Lung (tissue), 12 donors: ENCODE measurements around the gene CAMK2B. TPM values are rescaled to one million over a fixed set of nuclear protein-coding genes. Genes with fewer than 3 reads are reported as not detected.

Source experiments
- ATAC-seq: fragments of 200-7000 bp; cut with Tn5 transposase; one replicate; pipeline ENCODE4 v1.9.1; 2020; ENCODE audit warnings: moderate number of reproducible peaks; ENCODE audit not compliant: insufficient read depth, low FRiP score
- DNase-seq, 3 donors: peaks; one replicate each; pipeline ENCODE4 v3.0.0-alpha.2; 2013 to 2017
- H3K27ac ChIP-seq, 2 donors: one replicate each; pipeline ENCODE4 v1.5.1; 2013; ENCODE audit warnings: mild to moderate bottlenecking in 2 of 2, moderate library complexity in 2 of 2, control low read depth in 1 of 2, inconsistent platforms in 1 of 2, low read depth in 1 of 2, low read length in 1 of 2
- H3K27me3 ChIP-seq, 3 donors: one replicate each; pipeline ENCODE4 v1.5.1; 2013; ENCODE audit warnings: low read length in 2 of 3; ENCODE audit not compliant: control insufficient read depth in 3 of 3, insufficient read depth in 3 of 3
- H3K36me3 ChIP-seq, 4 donors: one replicate each; pipeline ENCODE4 v1.5.1; 2013; ENCODE audit warnings: low read length in 4 of 4, mild to moderate bottlenecking in 1 of 4, moderate library complexity in 1 of 4; ENCODE audit not compliant: control insufficient read depth in 4 of 4, insufficient read depth in 4 of 4
- H3K4me1 ChIP-seq, 5 donors: one replicate each; pipeline ENCODE4 v1.5.1; 2013; ENCODE audit warnings: low read length in 5 of 5, mild to moderate bottlenecking in 2 of 5, moderate library complexity in 1 of 5; ENCODE audit not compliant: control insufficient read depth in 5 of 5, insufficient read depth in 5 of 5
- H3K4me3 ChIP-seq: one replicate; pipeline ENCODE4 v1.5.1; 2013; ENCODE audit warnings: mild to moderate bottlenecking, control low read depth, moderate library complexity
- H3K9ac ChIP-seq, 2 donors: one replicate each; pipeline ENCODE4 v1.5.1; 2013; ENCODE audit warnings: low read length in 2 of 2, control low read depth in 1 of 2; ENCODE audit not compliant: insufficient read depth in 1 of 2
- H3K9me3 ChIP-seq, 4 donors: one replicate each; pipeline ENCODE4 v1.5.1; 2013; ENCODE audit warnings: low read length in 3 of 4, mild to moderate bottlenecking in 1 of 4, moderate library complexity in 1 of 4; ENCODE audit not compliant: control insufficient read depth in 4 of 4, insufficient read depth in 3 of 4
- WGBS, 2 donors: extraction: QIAGEN DNeasy Blood & Tissue Kit; methylation state at CpG; one replicate each; pipeline ENCODE4 v1.1.7; 2013; 5-methylcytosine and 5-hydroxymethylcytosine counted together
- polyA plus RNA-seq, 2 donors: library from polyadenylated mRNA; stranded (reverse); fragments of 200-250 nt; gene quantifications; one replicate each; pipeline ENCODE4 v1.2.1, GENCODE V29; 2013
- total RNA-seq, 2 donors: library from RNA; depleted of rRNA in 1 of 2; stranded (reverse); fragments of >200 nt in 1 of 2; gene quantifications; one replicate each; pipeline ENCODE4 v1.2.1, GENCODE V29; 2014 to 2021
- TF ChIP-seq, protein P1 (sequence below): IDR thresholded peaks from 2 replicates; pipeline ENCODE4 v1.5.1; 2012; ENCODE audit warnings: mild to moderate bottlenecking; ENCODE audit errors: control extremely low read depth, extremely low read depth
- donor health status: control.
- donor health status: control.
- donor health status: Bipolar disorder and iron deficiency.
- donor health status: healthy.
- donor health status: DM: yes; HTN: yes; CAD: no.

CAMK2B gene
- total and polyA plus RNA-seq, 4 donors = 0.12 to 0.80 (median 0.33) TPM

DNA sequence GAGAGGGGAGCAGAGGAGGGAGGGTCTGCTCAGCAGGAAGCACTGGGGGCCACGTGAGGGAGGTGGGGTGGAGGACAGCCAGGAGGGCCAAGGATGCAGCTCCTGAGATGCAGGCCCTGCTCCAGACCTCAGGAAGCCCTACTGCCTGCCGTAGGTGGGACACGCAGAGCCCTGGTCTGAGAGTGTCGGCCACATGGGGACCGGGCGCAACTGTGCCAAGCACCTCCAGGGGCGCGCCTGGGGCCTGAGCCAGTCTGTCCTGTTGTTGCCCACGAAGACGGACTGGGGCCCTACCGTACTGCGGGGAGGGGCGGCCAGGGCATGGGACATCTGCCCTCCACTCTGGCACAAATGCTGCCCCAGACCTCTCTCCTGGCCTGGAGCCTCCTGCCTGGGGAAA is 93.0 kb downstream of the CAMK2B start:
- DNase-seq (no peak), ATAC-seq (no peak)
- TF ChIP-seq, protein P1, sequence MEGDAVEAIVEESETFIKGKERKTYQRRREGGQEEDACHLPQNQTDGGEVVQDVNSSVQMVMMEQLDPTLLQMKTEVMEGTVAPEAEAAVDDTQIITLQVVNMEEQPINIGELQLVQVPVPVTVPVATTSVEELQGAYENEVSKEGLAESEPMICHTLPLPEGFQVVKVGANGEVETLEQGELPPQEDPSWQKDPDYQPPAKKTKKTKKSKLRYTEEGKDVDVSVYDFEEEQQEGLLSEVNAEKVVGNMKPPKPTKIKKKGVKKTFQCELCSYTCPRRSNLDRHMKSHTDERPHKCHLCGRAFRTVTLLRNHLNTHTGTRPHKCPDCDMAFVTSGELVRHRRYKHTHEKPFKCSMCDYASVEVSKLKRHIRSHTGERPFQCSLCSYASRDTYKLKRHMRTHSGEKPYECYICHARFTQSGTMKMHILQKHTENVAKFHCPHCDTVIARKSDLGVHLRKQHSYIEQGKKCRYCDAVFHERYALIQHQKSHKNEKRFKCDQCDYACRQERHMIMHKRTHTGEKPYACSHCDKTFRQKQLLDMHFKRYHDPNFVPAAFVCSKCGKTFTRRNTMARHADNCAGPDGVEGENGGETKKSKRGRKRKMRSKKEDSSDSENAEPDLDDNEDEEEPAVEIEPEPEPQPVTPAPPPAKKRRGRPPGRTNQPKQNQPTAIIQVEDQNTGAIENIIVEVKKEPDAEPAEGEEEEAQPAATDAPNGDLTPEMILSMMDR = no peak
- no peak overlapping the region for H3K4me3 ChIP-seq
- H3K27me3 ChIP-seq = no peaks in the 10 kb centered on the region
- H3K27ac ChIP-seq = no peak overlapping the region
- no peaks in the 10 kb centered on the region for H3K9me3 ChIP-seq
- no peaks in the 10 kb centered on the region for H3K36me3 ChIP-seq
- 84 to 90% methylated on average over 13 of the region's 13 CpGs for WGBS, 2 donors
- peaks cover 0 to 8% (median 0%) of the 10 kb centered on the region in 5 donors for H3K4me1 ChIP-seq
- no peak overlapping the region for H3K9ac ChIP-seq

DNA sequence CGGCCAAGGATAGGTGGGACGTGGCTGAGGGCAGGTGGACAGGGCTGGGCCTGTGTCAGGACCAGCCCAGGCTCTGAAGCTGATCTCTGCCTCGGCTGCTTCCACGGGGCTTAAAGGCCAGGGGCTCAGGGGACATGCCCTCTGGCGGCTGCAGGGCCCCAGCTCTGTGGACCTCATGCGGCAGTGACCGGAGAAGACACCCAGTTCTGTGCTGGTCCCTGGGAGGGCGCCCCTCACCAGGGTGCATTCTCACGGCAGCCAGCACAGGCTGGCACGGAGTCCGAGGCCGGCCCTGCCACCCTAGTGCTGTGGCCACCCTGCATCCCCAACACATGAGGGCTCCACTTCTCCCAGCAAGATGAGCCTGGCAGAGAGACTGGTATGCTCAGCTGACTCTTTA is 94.3 kb downstream of the CAMK2B start:
- TF ChIP-seq, protein P1 = no peak
- 90 to 93% methylated on average over 12 of the region's 12 CpGs for WGBS, 2 donors
- H3K4me1 ChIP-seq = peaks cover 0 to 8% (median 0%) of the 10 kb centered on the region in 5 donors
- no peak overlapping the region for H3K27ac ChIP-seq
- H3K4me3 ChIP-seq = no peak overlapping the region
- DNase-seq = no peak
- ATAC-seq = no peak
- H3K9ac ChIP-seq = no peak overlapping the region
- H3K36me3 ChIP-seq = no peaks in the 10 kb centered on the region
- H3K27me3 ChIP-seq = peaks cover 0 to 3% (median under 1%) of the 10 kb centered on the region in 3 donors
- H3K9me3 ChIP-seq = no peaks in the 10 kb centered on the region

GRCh38 chr7:44230286-44230685 is 95.1 kb downstream of the CAMK2B start:
- TF ChIP-seq, protein P1 = no peak
- no peak overlapping the region for H3K9ac ChIP-seq
- 82 to 86% methylated on average over 7 of the region's 7 CpGs for WGBS, 2 donors
- H3K36me3 ChIP-seq = no peaks in the 10 kb centered on the region
- peaks cover 0 to 8% (median under 1%) of the 10 kb centered on the region in 5 donors for H3K4me1 ChIP-seq
- H3K27ac ChIP-seq = no peak overlapping the region
- DNase-seq (no peak), ATAC-seq (no peak)
- peaks cover 0 to 6% (median 2%) of the 10 kb centered on the region in 3 donors for H3K27me3 ChIP-seq
- H3K9me3 ChIP-seq = no peaks in the 10 kb centered on the region
- no peak overlapping the region for H3K4me3 ChIP-seq

DNA sequence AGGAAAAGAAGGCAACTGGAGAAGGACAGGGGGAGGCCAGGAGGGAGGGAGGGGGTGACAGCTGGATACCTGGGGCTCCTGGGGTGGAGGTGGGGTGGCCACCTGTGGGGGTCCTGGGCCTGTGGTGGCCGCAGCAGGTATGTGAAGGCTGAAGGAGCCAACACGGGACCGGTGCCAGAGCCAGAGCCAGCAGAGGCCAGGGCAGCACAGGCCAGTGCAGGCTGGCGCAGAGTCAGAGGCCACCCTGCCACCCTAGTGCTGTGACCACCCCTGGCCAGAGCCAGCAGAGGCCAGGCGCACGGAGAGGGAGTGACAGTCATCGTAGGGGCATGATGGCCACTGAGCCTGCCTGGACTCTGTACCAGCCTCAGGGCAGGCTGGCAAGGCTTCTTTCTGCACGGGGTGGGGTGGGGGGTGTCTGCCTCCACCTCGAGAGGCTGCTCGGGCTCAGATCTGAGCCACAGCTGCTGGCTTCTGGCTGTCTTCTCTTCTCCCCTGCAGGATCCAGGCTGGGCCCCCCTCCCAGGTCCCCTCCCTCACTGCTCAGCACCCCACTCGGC is 95.8 kb downstream of the CAMK2B start:
- WGBS, 2 donors = 83 to 90% methylated on average over 10 to 11 of the region's 11 CpGs
- H3K27me3 ChIP-seq = peaks cover 0 to 6% (median 2%) of the 10 kb centered on the region in 3 donors
- H3K9ac ChIP-seq = no peak overlapping the region
- ATAC-seq (no peak), DNase-seq (no peak)
- H3K4me3 ChIP-seq = no peak overlapping the region
- no peaks in the 10 kb centered on the region for H3K9me3 ChIP-seq
- H3K4me1 ChIP-seq = peaks cover 0 to 8% (median 2%) of the 10 kb centered on the region in 5 donors
- no peaks in the 10 kb centered on the region for H3K36me3 ChIP-seq
- no peak overlapping the region for H3K27ac ChIP-seq
- TF ChIP-seq, protein P1 = no peak
